DMS 273 (cell line): ENCODE results near the gene SIX1.

Source experiments
- DNase-seq: peaks from one replicate; lab custom pipeline; 2025; ENCODE audit not compliant: unreplicated experiment; lab: John Stamatoyannopoulos, UW

SIX1 gene

GRCh38 chr14:60643141-60643462 is 6.2 kb downstream of the SIX1 start:
- no peak for DNase-seq

DNA sequence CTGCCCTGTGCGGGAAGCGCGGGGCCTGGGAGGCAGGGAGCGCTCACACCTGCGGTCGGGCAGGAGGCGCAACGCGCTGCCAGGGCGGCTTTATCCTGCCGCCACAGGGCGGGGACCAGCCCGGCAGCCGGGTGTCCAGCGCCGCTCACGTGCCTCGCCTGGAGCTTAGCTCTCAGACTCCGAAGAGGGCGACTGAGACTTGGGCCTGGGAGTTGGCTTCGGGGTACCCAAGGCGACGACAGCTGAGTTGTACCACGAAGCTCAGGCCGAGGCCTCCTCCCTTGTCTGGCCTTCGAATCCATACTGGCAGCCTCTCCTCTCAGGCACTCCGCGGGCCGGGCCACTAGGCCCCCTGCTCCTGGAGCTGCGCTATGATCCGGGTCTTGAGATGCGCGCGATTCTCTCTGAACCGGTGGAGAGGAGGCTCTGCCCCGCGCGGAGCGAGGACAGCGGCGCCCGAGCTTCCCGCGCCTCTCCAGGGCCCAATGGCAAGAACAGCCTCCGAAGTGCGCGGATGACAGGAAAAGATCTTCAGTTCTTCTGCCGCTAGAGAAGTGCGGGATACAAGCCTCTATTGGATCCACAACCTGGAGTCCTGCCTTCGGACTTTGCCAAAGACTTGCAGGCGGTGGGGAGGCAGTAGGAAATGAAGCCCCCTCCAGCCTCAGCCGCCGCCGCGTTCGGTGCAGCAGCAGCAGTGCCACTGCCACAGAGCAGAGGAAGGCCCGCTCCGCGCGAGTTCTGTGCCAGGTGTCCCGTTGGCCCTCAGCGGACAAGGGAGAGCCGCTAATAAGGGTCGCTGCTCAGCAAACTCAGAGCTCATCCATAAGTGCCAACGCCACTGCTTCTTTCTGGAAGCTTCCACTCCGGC is 6.8 kb downstream of the SIX1 start:
- no peak for DNase-seq

DNA sequence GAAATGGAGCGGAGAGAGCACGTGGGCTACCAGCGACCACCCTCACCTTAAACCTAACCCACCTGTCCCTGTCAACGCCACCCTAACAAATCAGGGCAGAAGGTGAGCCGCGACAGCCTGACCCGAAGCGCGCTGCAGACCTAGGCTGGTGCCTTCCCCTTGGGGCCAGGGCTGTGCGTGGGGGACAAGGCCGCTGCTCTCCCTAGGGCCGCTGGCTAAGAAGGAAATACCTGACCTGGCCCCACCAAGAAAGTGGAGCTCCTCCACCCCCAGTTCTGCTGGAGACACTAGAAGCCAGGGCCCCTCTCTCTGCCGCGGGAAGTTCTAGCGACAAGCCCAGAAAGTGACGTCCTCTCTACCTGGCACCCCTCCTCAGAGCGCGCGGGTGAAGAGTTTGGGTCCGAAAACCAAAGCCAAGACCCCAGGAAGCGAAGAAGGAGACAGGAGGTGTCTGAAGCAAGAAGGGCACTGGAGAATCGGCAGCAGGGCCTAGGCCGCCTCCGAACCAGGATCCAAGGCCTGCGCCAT is 7.5 kb downstream of the SIX1 start:
- no peak for DNase-seq

DNA sequence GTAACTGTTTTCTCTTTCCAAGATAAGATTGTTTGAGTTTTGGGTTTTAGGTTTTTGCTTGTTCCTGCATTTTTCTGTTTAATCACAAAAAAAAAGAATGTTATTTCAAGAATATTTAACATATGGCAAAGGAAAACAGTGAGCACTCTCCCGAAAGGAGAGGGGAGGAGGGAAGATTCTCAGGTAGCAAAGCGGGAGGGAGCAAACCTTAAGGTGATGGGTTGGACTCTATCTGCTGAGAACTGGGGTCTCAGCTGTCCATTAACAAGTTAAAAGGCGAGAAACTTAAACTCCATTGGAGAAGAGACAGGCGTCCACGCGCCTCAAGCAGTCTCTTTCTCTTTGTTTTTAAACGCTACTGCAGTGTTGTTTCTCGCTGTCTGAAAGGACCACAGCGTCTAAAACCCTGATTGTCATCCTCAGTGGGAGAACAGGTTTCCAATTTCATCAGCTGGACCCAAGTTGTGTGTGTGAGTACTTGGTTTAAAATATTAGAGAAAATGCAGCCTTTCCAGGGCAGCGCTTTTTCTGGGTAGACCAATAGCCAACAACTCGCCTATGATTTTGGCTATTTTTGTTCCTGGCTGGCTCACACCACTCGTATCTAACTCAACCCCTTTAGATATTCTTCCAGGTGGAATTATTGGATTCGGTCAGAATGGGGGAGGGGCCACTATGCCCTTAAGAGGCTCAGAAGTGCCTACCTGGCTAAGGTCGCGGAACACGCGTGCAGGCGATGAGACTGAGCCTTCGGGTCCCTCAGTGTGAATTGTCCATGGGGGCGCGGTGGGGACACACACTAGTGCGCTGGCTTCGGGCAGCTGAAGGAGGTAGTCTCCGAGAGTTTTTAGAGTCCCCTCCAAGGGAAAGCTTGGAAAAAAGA is 8.2 kb downstream of the SIX1 start:
- no peak for DNase-seq

DNA sequence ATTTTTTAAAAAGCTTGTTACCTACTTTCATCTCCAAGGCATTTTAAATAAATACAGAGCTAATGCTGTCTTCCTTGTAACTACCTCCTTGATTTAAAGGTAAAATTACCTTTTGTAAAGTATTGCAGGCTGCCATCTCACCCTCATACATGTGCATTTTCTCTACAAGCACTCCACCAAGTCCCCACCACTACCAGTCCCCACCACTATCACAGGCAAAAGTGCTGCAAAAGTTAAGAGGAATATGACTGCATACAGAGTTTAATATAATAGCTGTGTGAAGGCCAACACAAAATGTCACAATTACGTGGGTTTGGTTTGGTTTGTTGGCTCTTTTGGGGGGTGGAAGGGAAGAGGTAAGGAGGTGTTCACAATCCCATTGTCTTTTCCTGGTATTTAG is 9.6 kb downstream of the SIX1 start:
- no peak for DNase-seq

GRCh38 chr14:60637479-60638315 is 11.6 kb downstream of the SIX1 start:
- no peak for DNase-seq

GRCh38 chr14:60636879-60637478 is 12.3 kb downstream of the SIX1 start:
- no peak for DNase-seq

DNA sequence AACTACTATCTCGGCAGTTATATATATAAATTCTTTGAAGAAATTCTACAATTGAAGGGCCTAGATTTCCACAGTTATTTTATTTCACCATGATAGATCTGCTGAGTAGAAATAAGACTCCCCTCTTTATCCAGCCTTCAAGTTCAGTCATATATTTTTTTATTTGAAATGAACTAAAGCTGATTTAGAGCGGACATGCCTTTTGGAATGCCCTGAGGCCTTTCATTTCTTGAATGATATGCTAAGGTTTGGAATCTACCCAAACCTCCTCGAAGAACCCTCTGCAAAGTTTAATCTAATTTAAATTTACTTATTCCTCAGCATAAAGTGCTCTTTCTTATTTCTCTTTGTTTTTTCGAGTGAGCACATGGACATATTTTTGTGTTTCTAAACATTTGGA is 15.1 kb downstream of the SIX1 start:
- DNase-seq, result no peak

DNA sequence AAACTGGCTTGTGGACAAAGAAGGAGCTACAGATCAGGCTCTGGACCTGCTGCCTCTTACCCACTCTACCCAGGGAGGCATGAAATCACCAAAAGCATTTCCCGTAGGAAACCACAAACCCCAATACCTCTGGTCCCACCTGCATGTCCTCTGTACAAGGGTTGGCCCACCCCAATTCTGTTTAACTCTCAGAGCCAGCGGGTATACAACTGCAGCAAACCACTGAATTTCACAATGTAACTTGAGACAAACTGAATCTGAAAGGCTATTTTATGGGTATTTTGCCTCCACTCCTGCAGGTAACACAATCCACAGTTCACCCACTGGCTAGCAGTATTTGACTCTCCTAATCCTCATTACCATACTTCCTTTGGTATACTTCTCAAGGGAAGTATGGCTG is 16.5 kb downstream of the SIX1 start:
- DNase-seq, result no peak

- no peak for DNase-seq
Observed at GRCh38 chr14:60632257-60632656, 17.0 kb downstream of the SIX1 start.

DNA sequence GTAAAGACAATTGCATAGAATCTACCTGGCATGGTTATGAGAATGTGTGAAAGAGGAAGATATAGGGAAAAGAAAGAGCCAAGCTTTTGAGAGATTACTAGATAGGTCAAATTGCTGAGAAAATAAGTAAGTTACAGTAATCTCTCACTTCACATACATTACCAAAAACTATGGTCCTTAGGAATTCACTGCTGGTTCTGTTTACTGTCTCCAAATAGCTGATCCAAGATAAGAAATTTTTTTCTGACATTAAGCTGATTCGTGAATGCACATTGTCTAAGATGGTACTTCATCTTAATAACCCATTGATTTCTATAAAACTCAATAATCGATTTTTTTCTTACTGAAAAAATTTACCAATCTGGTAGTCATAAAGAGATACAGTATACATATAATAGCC is 17.4 kb downstream of the SIX1 start:
- DNase-seq, result no peak

- DNase-seq, result no peak
Observed at GRCh38 chr14:60630129-60630528, 19.1 kb downstream of the SIX1 start.

DNA sequence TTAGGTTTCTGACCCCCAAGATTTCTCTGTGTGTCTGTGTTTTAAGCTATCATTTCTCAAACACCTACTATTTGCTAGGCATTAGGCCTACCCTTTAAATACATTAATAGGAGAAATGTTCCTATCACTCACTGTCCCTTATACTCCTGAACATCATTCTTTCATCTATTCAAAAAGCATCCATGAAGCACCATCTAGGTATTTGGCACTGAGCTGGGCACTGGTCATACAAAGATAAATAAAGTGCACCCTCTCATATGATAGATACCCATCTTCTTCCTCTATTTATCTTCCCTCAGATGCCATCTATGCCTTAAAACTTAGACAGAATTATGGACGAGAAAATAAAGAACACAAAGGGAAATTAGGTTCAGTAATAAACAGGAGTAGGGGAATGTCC is 20.4 kb downstream of the SIX1 start:
- DNase-seq, result no peak

- DNase-seq, result no peak
Observed at GRCh38 chr14:60622917-60623257, 26.4 kb downstream of the SIX1 start.

DNA sequence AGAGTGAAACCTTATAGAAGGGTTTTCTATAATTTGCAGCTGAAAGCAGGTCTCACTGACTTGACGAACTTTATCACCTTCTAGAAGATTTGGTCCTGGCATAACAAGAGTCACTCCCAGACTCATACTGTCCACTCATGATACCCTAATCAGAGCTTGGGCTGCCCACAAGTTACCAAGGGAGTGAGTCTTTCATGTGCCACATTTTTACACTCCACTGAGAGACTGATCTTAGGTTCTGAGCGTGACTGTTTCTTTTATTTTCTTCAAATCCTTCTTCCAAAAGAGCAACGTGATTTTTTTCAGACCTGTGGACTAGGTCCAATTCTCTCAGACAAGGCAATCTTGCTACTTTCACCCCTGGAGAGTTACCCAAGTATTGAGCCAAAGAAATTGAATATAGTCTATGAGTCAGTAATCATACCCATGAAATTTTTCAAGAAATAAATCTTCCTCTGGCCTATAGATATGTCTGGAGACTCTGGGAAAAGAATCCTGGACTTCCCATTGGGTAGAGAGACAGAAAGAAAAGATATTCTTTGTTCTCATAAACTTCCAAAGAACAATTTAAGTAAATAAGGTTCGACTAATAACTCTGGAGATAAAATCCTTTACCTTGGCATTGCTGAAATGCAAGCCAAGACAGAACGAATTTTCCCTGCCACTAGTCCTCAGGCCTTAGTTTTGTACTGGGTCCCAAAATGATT is 26.9 kb downstream of the SIX1 start:
- DNase-seq, result no peak

GRCh38 chr14:60621386-60621785 is 27.9 kb downstream of the SIX1 start:
- no peak for DNase-seq

DNA sequence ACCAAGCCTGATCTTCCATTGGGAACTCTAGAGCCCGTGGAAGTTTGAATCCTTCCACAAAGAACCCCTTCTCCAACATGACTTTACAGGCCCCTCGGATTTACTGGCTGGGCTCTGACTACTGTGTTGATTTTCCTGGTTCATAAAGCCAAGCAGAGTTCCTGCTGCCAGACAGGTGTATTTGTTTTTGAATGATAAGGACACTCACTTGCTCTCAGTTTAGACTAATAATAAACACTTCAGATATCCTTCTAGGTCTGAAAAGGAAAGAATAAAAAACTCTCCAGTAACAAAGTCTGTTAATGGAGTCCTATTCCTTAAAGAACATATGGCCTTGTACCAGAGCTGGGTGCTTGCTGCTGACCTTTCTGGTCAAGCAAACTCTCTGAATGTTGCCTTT is 31.0 kb downstream of the SIX1 start:
- DNase-seq, result no peak

DNA sequence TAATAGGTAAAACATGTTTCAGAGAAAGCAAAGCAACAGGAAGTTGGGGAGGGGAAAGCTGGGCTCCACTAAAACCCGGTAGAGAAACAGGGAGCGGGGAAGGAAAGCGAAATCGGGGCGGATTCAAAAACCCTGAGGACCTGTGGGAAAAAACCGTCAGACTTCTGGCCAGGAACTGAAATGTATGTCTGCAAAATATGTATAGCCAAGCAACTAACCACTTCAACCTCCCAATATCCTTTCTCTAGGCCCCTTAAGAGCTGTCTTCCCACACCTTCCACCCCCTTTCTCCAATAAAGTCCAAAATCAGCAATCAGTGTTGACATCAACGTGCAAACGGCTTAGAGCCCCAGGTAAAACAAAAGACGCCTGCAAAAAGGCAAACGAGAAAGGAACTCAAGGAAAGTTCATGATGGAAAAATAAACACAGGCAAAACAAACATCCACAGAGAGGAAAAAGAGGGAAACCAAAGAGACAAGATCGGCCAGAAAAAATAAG is 32.8 kb downstream of the SIX1 start:
- DNase-seq, result no peak

DNA sequence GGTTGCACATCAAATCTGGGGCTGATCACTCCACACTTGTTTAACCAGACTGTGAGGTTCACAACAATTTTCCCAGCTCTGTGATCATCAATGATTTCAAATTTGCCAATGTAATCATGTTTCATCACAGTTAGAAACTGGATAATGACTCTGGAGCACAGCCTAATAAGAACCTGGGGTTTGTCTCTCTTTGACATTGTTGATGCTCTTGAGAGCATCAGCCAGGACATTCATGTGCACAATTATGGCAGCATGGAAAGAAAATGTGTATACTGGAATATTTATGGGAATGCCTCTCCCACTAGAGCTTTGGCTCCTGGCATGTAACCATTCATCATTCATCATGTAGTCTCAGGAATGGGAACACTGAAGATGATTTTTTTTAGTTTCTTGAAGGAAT is 47.0 kb downstream of the SIX1 start:
- no peak for DNase-seq

- no peak for DNase-seq
Observed at GRCh38 chr14:60599727-60600126, 49.5 kb downstream of the SIX1 start.
